Endothelial cell (in vitro differentiated cells): ENCODE results near the gene EPHA1. TPM values are rescaled to one million over a fixed set of nuclear protein-coding genes. Genes with fewer than 3 reads are reported as not detected.

Source experiments
- DNase-seq: peaks from one replicate; pipeline ENCODE4 v3.0.0; 2021; ENCODE audit warnings: low spot score
- H3K27ac Mint-ChIP-seq: one replicate; pipeline ENCODE4 v1.8.0; 2021; ENCODE audit warnings: mixed read lengths, inconsistent platforms; ENCODE audit not compliant: unreplicated experiment
- H3K27me3 Mint-ChIP-seq: one replicate; pipeline ENCODE4 v1.8.0; 2021; ENCODE audit warnings: mild to moderate bottlenecking, moderate library complexity, mixed read lengths, inconsistent platforms; ENCODE audit not compliant: unreplicated experiment
- H3K36me3 Mint-ChIP-seq: one replicate; pipeline ENCODE4 v1.8.0; 2021; ENCODE audit warnings: mild to moderate bottlenecking, low read depth, mixed read lengths, inconsistent platforms; ENCODE audit not compliant: unreplicated experiment
- H3K4me1 Mint-ChIP-seq: one replicate; pipeline ENCODE4 v1.8.0; 2021; ENCODE audit warnings: mild to moderate bottlenecking, mixed read lengths, inconsistent platforms; ENCODE audit not compliant: unreplicated experiment
- H3K4me3 Mint-ChIP-seq: one replicate; pipeline ENCODE4 v1.8.0; 2021; ENCODE audit warnings: mild to moderate bottlenecking, mixed read lengths, inconsistent platforms; ENCODE audit not compliant: unreplicated experiment
- H3K9me3 Mint-ChIP-seq: one replicate; pipeline ENCODE4 v1.8.0; 2021; ENCODE audit warnings: mixed read lengths, inconsistent platforms; ENCODE audit not compliant: unreplicated experiment
- CTCF ChIP-seq: fragments of 200-600 bp; sonication (generic); IDR thresholded peaks from one replicate; pipeline ENCODE4 v1.5.0; 2021; ENCODE audit warnings: antibody characterized with exemption; ENCODE audit not compliant: unreplicated experiment
- total RNA-seq: library from RNA; stranded (reverse); fragmentation: NEBNext Ultra II Directional; extraction: Animal tissue kit (Norgen Biotek cat#: 25700); gene quantifications from one replicate; pipeline ENCODE4 v1.2.1, GENCODE V29; 2021; ENCODE audit not compliant: unreplicated experiment

EPHA1 gene
- total RNA-seq, 1 donor from 2014 or later: 7.1 TPM

- peaks cover 8% of the 10 kb centered on the region for H3K36me3 Mint-ChIP-seq
- H3K4me3 Mint-ChIP-seq: peak overlapping the region; percentile 66
- no peak for TF ChIP-seq CTCF
- H3K27ac Mint-ChIP-seq: no peak overlapping the region
- H3K4me1 Mint-ChIP-seq: peaks cover 7% of the 10 kb centered on the region
- H3K9me3 Mint-ChIP-seq: no peaks in the 10 kb centered on the region
- H3K27me3 Mint-ChIP-seq: peaks cover 24% of the 10 kb centered on the region
- DNase-seq: no peak
Measured at GRCh38 chr7:143363016-143363937, 45.4 kb downstream of the EPHA1 start.

- no peak for TF ChIP-seq CTCF
- H3K4me3 Mint-ChIP-seq: peak within 1 kb of the TSS; percentile 70
Measured at GRCh38 chr7:143362131-143363015, 46.3 kb downstream of the EPHA1 start, which contains the start of gene FAM131B. TSS of gene FAM131B (minus strand) at chr7:143362713. CDS start at chr7:143362603, 110 bp downstream.

GRCh38 chr7:143361552-143362130 is 47.0 kb downstream of the EPHA1 start:
- Mint-ChIP-seq H3K4me1 (peaks cover 7% of the 10 kb centered on the region), H3K36me3 (peaks cover 8% of the 10 kb centered on the region), H3K4me3 (no peak overlapping the region), H3K27me3 (peaks cover 24% of the 10 kb centered on the region), H3K9me3 (no peaks in the 10 kb centered on the region), H3K27ac (no peak overlapping the region)
- TF ChIP-seq CTCF: no peak
- no peak for DNase-seq

More at GRCh38 chr7:143362131-143363015, 46.3 kb downstream of the EPHA1 start, which contains the start of gene FAM131B:
- peaks cover 8% of the 10 kb centered on the region for H3K36me3 Mint-ChIP-seq
- peaks cover 7% of the 10 kb centered on the region for H3K4me1 Mint-ChIP-seq
- no peaks in the 10 kb centered on the region for H3K9me3 Mint-ChIP-seq
- DNase-seq: no peak
- H3K27me3 Mint-ChIP-seq: peaks cover 24% of the 10 kb centered on the region
- no peak within 1 kb of the TSS for H3K27ac Mint-ChIP-seq

GRCh38 chr7:143360788-143361551 is 47.7 kb downstream of the EPHA1 start:
- no peak for TF ChIP-seq CTCF
- Mint-ChIP-seq H3K4me3 (peak overlapping the region; percentile 75), H3K36me3 (peaks cover 8% of the 10 kb centered on the region), H3K4me1 (peaks cover 7% of the 10 kb centered on the region), H3K9me3 (no peaks in the 10 kb centered on the region), H3K27ac (no peak overlapping the region), H3K27me3 (peaks cover 24% of the 10 kb centered on the region)
- DNase-seq: no peak
